Stomach (tissue), 9 donors: ENCODE data around the gene AP3D1. TPM values are rescaled to one million over a fixed set of nuclear protein-coding genes. Genes with fewer than 3 reads are reported as not detected.
A peak's percentile ranks its signal among the peaks of the same experiment; 100 is the strongest.

ENCODE experiments used
- DNase-seq, 2 donors: peaks; one replicate each; pipeline versions ENCODE4 v3.0.0 to v3.0.0-alpha.2; 2013 to 2019
- H3K27ac ChIP-seq, 5 donors: fragments of 200-600 bp in 4 of 5; sonication (generic) in 4 of 5; one replicate each; pipeline ENCODE4 v1.5.1; 2013 to 2019; ENCODE audit warnings: mild to moderate bottlenecking in 1 of 5, moderate library complexity in 1 of 5
- H3K27me3 ChIP-seq, 3 donors: fragments of 200-600 bp; sonication (generic); one replicate each; pipeline ENCODE4 v1.5.1; 2017 to 2019; ENCODE audit warnings: mixed run types in 1 of 3
- H3K36me3 ChIP-seq, 4 donors: fragments of 200-600 bp; sonication (generic); 1 replicate in 3 of 4; 2 replicates in 1 of 4; pipeline ENCODE4 v1.5.1; 2016 to 2019
- H3K4me1 ChIP-seq, 4 donors: fragments of 200-600 bp; sonication (generic); one replicate each; pipeline ENCODE4 v1.5.1; 2016 to 2019
- H3K4me3 ChIP-seq, 4 donors: fragments of 200-600 bp; sonication (generic) in 3 of 4; one replicate each; pipeline ENCODE4 v1.5.1; 2016 to 2019; ENCODE audit warnings: mild to moderate bottlenecking in 1 of 4
- H3K9me3 ChIP-seq, 4 donors: fragments of 200-600 bp; sonication (generic); one replicate each; pipeline ENCODE4 v1.5.1; 2016 to 2019
- EP300 ChIP-seq: sonication (generic); formaldehyde crosslinking; IDR thresholded peaks from one replicate; pipeline ENCODE4 v1.6.1; 2017; ENCODE audit warnings: antibody characterized with exemption
- POLR2A ChIP-seq, 4 donors: fragments of 450-650 bp; IDR thresholded peaks; one replicate each; pipeline ENCODE4 v1.6.1; 2016; ENCODE audit warnings: antibody characterized with exemption in 4 of 4, control low read depth in 2 of 4, mild to moderate bottlenecking in 1 of 4, moderate library complexity in 1 of 4
- POLR2AphosphoS5 ChIP-seq, 3 donors: sonication (generic); formaldehyde crosslinking; IDR thresholded peaks; one replicate each; pipeline ENCODE4 v1.6.1; 2016; ENCODE audit warnings: antibody characterized with exemption in 3 of 3
- whole genome bisulfite sequencing, 5 donors: extraction: QIAGEN DNeasy Blood & Tissue Kit in 3 of 5; methylation state at CpG; one replicate each; pipeline versions ENCODE4 v1.1.5 to v1.1.7; 2013 to 2018; 5-methylcytosine and 5-hydroxymethylcytosine counted together
- intact Hi-C: fragments of 100-400 bp; cut with DNase I; formaldehyde crosslinking; loops from one replicate; pipeline ENCODE4 v1.15.1; 2023; ENCODE audit warnings: low total_unique reads
- polyA plus RNA-seq, 3 donors: library from polyadenylated mRNA; stranded (reverse); fragments of 200-250 nt; gene quantifications; one replicate each; pipeline ENCODE4 v1.2.3, GENCODE V29; 2013
- total RNA-seq, 5 donors: library from RNA; depleted of rRNA; stranded (reverse); fragments of >200 nt; gene quantifications; one replicate each; pipeline versions ENCODE4 v1.1.0 to v1.2.3, GENCODE V29; 2014 to 2016
- TF ChIP-seq, protein P1 (sequence below), 7 experiments: fragments of 450-650 bp in 4 of 7; fragments of 200-600 bp in 3 of 7; sonication (generic) in 3 of 7; IDR thresholded peaks; one replicate each; pipeline ENCODE4 v1.5.1; 2016 to 2019; ENCODE audit warnings: antibody characterized with exemption in 7 of 7, control low read depth in 2 of 7, mild to moderate bottlenecking in 1 of 7
- donor health status: healthy with polysubstance abuse.
- donor health status: Bipolar disorder and iron deficiency.
- donor health status: healthy.

Gene AP3D1
- total and polyA plus RNA-seq, 8 donors: 49.0 to 340 (median 85.0) TPM

DNA sequence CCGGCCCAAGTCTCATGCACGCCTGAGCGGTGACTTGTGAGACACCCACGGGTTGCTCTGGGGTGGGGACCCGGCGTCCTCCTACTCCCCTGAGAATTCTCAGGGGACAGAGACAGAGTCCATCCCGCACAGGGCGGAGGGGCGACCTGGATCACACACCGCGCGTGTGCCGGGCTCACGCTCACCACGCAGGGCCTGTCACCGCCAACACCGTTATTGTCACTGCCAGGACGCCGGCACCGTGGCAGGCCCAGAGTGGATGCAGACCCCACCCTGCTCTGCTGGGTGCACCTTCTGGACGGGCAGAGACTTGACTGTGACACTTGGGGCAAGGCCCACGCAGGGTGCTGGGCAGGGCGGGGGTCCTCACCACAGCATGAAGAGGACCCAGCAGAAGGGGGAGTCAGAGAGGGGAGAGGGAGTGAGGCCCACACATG lies 71.5 kb downstream of the AP3D1 start:
- Histone ChIP-seq H3K27ac (peak overlapping the region in 2 of 5 donors; percentile 9 to 17), H3K4me1 (peaks cover 4 to 63% (median 20%) of the 10 kb centered on the region in 4 donors), H3K27me3 (no peaks in the 10 kb centered on the region), H3K36me3 (peaks cover 61 to 98% (median 95%) of the 10 kb centered on the region in 4 donors), H3K4me3 (no peak overlapping the region), H3K9me3 (no peaks in the 10 kb centered on the region)
- TF ChIP-seq POLR2A (IDR thresholded peaks at IDR 0.05) (no peak), EP300 (no peak), POLR2AphosphoS5 (IDR thresholded peaks at IDR 0.05) (no peak)
- TF ChIP-seq, protein P1, sequence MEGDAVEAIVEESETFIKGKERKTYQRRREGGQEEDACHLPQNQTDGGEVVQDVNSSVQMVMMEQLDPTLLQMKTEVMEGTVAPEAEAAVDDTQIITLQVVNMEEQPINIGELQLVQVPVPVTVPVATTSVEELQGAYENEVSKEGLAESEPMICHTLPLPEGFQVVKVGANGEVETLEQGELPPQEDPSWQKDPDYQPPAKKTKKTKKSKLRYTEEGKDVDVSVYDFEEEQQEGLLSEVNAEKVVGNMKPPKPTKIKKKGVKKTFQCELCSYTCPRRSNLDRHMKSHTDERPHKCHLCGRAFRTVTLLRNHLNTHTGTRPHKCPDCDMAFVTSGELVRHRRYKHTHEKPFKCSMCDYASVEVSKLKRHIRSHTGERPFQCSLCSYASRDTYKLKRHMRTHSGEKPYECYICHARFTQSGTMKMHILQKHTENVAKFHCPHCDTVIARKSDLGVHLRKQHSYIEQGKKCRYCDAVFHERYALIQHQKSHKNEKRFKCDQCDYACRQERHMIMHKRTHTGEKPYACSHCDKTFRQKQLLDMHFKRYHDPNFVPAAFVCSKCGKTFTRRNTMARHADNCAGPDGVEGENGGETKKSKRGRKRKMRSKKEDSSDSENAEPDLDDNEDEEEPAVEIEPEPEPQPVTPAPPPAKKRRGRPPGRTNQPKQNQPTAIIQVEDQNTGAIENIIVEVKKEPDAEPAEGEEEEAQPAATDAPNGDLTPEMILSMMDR (IDR thresholded peaks at IDR 0.05): no peak
- intact Hi-C loops: loop anchor here (10.0 kb wide), 1 partner anchor 145 kb away; no protein-coding TSS in a partner anchor
- WGBS, 5 donors: 83 to 92% (median 89%) methylated on average over 18 to 23 of the region's 23 CpGs
- no peak for DNase-seq

DNA sequence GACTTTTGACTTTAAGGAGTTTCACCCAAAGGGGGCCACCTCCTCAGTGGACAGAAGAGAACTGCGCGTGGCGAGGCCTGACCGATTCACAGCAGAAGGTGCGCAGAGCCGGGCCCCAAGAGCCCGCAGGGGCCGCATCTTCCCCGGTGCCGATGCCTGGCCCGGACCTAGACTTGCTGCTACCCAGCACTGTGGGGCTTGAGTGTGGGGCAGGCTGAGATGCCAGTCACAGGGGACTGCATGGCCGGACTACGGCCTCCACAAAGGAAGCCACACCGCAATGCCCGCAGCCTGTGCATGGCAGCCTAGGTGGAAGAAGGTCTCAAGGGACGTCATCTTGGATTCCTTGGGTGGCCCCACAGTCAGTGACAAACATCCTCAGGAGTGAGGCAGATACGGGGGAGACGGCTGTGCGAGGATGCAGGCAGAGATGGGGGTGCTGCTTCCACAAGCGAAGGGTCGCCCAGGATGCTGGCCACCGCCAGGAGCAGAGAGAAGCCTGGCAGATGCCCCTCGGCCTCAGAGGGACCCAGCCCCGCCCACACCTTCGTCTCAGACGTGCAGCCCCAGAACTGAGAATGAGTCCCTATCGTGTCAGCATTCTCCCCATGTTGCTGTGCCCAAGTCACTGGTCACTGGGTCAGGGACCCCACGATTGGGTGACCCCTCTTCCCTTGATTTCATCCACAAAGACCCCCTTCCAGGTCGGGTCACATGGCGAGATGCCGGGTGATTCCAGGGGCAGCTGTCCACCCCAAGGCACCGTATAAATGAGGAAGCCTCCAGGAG lies 72.1 kb downstream of the AP3D1 start:
- Histone ChIP-seq H3K27ac (peak overlapping the region in 1 of 5 donors; percentile 9), H3K36me3 (peaks cover 62 to 100% (median 95%) of the 10 kb centered on the region in 4 donors), H3K27me3 (no peaks in the 10 kb centered on the region), H3K4me1 (peaks cover 4 to 62% (median 18%) of the 10 kb centered on the region in 4 donors), H3K9me3 (no peaks in the 10 kb centered on the region), H3K4me3 (no peak overlapping the region)
- intact Hi-C loops: loop anchor here (10.0 kb wide), 1 partner anchor 144 kb away; no protein-coding TSS in a partner anchor
- 90 to 96% (median 94%) methylated on average over 26 to 32 of the region's 32 CpGs for WGBS, 5 donors
- DNase-seq: no peak
- TF ChIP-seq, protein P1 (IDR thresholded peaks at IDR 0.05): no peak
- TF ChIP-seq POLR2A (IDR thresholded peaks at IDR 0.05) (no peak), EP300 (no peak), POLR2AphosphoS5 (IDR thresholded peaks at IDR 0.05) (no peak)

DNA sequence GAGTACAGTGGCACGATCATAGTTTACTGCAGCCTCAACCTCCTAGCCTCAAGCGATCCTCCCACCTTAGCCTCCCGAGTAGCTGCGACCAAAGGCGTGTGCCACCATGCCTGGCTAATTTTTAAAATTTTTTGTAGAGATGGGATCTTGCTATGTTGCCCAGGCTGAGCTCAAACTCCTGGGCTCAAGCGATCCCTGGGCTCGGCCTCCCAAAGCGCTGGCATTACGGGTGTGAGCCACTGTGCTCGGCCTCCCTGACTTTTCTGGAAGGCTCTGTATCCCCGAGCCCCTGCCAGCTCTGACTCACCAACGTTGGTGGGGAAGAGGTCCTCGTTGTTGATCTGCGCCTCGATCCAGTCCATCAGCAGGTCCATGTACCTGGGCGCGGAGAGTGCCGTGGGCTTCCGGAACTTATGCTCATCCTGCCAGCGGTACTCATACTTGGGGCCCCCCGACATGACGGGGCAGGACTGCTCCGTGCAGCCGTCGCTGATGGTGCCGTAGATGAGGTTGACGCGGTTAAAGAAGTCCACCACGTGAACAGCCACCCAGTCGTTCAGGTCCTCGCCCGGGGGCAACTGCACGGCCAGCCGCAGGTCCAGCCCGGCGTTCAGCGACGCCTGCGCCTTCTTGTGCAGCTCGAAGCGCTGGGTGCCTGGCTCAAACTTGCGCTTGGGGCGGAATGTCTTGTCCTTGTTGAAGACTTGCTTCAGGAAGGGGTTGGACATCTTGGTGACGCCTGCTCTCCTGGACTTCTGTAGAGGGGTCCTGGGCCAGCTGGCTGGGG lies 73.3 kb downstream of the AP3D1 start:
- H3K27me3 ChIP-seq: no peaks in the 10 kb centered on the region
- peaks cover 60 to 100% (median 94%) of the 10 kb centered on the region in 4 donors for H3K36me3 ChIP-seq
- H3K27ac ChIP-seq: no peak overlapping the region
- no peak for DNase-seq
- no peaks in the 10 kb centered on the region for H3K9me3 ChIP-seq
- 95 to 97% (median 96%) methylated on average over 23 to 44 of the region's 44 CpGs for WGBS, 5 donors
- TF ChIP-seq POLR2A (IDR thresholded peaks at IDR 0.05): no peak
- TF ChIP-seq, protein P1 (IDR thresholded peaks at IDR 0.05): no peak
- no peak for TF ChIP-seq POLR2AphosphoS5 (IDR thresholded peaks at IDR 0.05)
- no peak for TF ChIP-seq EP300
- H3K4me3 ChIP-seq: no peak overlapping the region
- intact Hi-C loops: loop anchor here (10.0 kb wide), 1 partner anchor 143 kb away; no protein-coding TSS in a partner anchor
- peaks cover 0 to 62% (median 11%) of the 10 kb centered on the region in 4 donors for H3K4me1 ChIP-seq

DNA sequence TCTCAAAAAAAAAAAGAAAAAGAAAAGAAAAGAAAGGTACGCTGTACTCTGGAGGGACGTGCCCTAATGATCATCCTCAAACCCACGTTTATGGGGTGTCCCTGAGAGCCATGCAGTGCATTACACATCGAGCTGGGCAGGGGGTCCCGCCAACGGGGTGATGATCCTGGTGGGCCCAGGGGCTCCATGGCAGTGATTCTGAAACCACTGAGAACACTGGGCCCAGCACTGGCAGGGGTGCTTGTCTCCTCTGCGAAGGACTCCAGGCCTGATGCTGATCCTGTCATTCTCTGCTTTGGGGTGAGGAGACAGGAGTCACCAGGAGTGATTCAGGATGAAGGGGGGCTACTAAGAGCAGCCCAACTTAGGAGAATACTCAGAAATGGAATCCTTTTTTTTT lies 74.0 kb downstream of the AP3D1 start:
- WGBS, 5 donors: 88 to 95% (median 94%) methylated on average over 7 of the region's 7 CpGs
- TF ChIP-seq POLR2A (IDR thresholded peaks at IDR 0.05) (no peak), EP300 (no peak), POLR2AphosphoS5 (IDR thresholded peaks at IDR 0.05) (no peak)
- TF ChIP-seq, protein P1 (IDR thresholded peaks at IDR 0.05): no peak
- no peak for DNase-seq
- Histone ChIP-seq H3K4me1 (peaks cover 0 to 56% (median 6%) of the 10 kb centered on the region in 4 donors), H3K9me3 (no peaks in the 10 kb centered on the region), H3K4me3 (no peak overlapping the region), H3K27me3 (no peaks in the 10 kb centered on the region), H3K27ac (no peak overlapping the region), H3K36me3 (peaks cover 61 to 100% (median 95%) of the 10 kb centered on the region in 4 donors)
- intact Hi-C loops: loop anchor here (10.0 kb wide), 1 partner anchor 143 kb away; no protein-coding TSS in a partner anchor
